Loucy (cell line): ENCODE measurements around the gene FRMD4A.

Source experiments
- H2AFZ ChIP-seq: fragments of 200-600 bp; sonication (generic); 2 replicates; pipeline ENCODE4 v1.6.0; 2016; ENCODE audit warnings: antibody characterized with exemption, mild to moderate bottlenecking, low read length, moderate library complexity
- H3F3A ChIP-seq: fragments of 200-600 bp; 2 replicates; pipeline ENCODE4 v1.6.0; 2016; ENCODE audit warnings: antibody characterized with exemption, low read depth, mild to moderate bottlenecking
- H3K27me3 ChIP-seq: fragments of 200-600 bp; sonication (generic); 2 replicates; pipeline ENCODE4 v1.6.1; 2014; ENCODE audit warnings: low read length, mild to moderate bottlenecking; ENCODE audit not compliant: insufficient read depth, poor library complexity, severe bottlenecking
- H3K36me3 ChIP-seq: fragments of 200-600 bp; sonication (generic); 2 replicates; pipeline ENCODE4 v1.6.1; 2016; ENCODE audit warnings: low read length; ENCODE audit not compliant: insufficient read depth
- H3K4me1 ChIP-seq: fragments of 200-600 bp; sonication (generic); 2 replicates; pipeline ENCODE4 v1.5.1; 2014; ENCODE audit warnings: low read length, mild to moderate bottlenecking; ENCODE audit not compliant: insufficient read depth, poor library complexity, severe bottlenecking
- H3K4me2 ChIP-seq: fragments of 200-600 bp; sonication (generic); 2 replicates; pipeline ENCODE4 v1.6.0; 2014; ENCODE audit warnings: antibody characterized with exemption, low read length, low read depth, mild to moderate bottlenecking; ENCODE audit not compliant: poor library complexity, severe bottlenecking
- H3K4me3 ChIP-seq: fragments of 200-600 bp; sonication (generic); 2 replicates; pipeline ENCODE4 v1.5.1; 2014; ENCODE audit warnings: low read length, mild to moderate bottlenecking, mixed read lengths; ENCODE audit not compliant: poor library complexity, severe bottlenecking
- H3K79me2 ChIP-seq: fragments of 200-600 bp; sonication (generic); 2 replicates; pipeline ENCODE4 v1.6.1; 2014; ENCODE audit warnings: low read length; ENCODE audit not compliant: insufficient read depth
- H3K9ac ChIP-seq: fragments of 200-600 bp; sonication (generic); 2 replicates; pipeline ENCODE4 v1.6.0; 2014; ENCODE audit warnings: mild to moderate bottlenecking, low read depth, low read length, moderate library complexity; ENCODE audit not compliant: poor library complexity, severe bottlenecking
- H3K9me2 ChIP-seq: fragments of 200-600 bp; sonication (generic); replicated peaks from 2 replicates; pipeline ENCODE4 v1.6.1; 2016; ENCODE audit warnings: low read depth, low read length, mixed read lengths
- H3K9me3 ChIP-seq: fragments of 200-600 bp; sonication (generic); 2 replicates; pipeline ENCODE4 v1.6.1; 2014; ENCODE audit warnings: mild to moderate bottlenecking, antibody characterized with exemption, low read length, low read depth; ENCODE audit not compliant: insufficient read depth
- H4K20me1 ChIP-seq: fragments of 200-600 bp; sonication (generic); 2 replicates; pipeline ENCODE4 v1.6.0; 2014; ENCODE audit warnings: antibody characterized with exemption, low read length, mild to moderate bottlenecking; ENCODE audit not compliant: insufficient read depth, poor library complexity, severe bottlenecking
- EZH2phosphoT487 ChIP-seq: fragments of 200-600 bp; IDR thresholded peaks from 2 replicates; pipeline ENCODE4 v1.6.1; 2018; ENCODE audit warnings: antibody characterized with exemption, mild to moderate bottlenecking, moderate library complexity, borderline replicate concordance
- TF ChIP-seq, protein P1 (sequence below): fragments of 200-600 bp; sonication (generic); conservative IDR thresholded peaks from 2 replicates; pipeline ENCODE4 v1.5.1; 2014; ENCODE audit warnings: mild to moderate bottlenecking, antibody characterized with exemption, low read length

FRMD4A gene

DNA sequence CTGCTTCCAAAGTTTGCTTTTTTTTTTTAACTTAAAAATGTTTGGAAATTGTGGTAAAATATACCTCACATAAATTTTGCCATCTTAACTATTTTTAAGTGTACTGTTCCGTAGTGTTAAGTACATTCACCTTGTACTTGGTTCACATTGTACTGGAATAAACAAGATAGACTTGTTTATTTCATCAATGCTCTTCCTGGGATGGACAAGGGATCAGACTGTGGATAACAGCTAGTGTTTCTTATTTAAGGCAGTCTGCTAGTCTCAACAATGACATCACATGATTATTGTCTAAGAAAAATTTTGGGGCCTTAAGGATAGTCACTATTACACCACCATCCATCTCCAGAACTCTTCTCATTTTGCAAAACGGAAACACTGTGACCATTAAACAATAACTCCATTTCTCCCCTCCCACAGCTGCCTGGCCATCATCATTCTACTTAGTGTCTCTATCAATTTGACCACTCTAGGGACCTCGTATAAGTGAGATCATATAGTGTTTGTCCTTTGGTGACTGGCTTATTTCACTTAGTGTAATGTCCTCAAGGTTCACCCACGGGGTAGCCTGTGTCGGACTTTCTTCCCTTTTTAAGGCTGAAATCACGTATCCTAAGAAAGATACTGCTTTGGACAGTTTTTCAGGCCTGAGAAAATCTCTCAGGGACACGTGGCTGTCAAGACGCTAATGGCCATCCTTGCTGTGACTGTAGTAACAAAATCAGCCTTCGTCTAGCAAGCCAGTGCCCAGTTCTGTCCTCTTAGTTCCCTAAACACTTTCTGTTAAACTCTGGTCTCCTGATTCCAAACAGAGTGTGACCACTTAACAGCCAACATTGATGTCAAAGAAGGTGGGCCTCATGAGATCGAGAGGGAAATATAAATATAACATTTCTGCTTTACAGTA is 305.2 kb downstream of the FRMD4A start:
- Histone ChIP-seq H3K36me3 (no peaks in the 10 kb centered on the region), H3K4me1 (no peaks in the 10 kb centered on the region), H3K9me3 (no peaks in the 10 kb centered on the region), H3K4me3 (no peak overlapping the region), H3K27me3 (no peaks in the 10 kb centered on the region), H2AFZ (no peak overlapping the region), H3K79me2 (no peaks in the 10 kb centered on the region), H3K4me2 (no peak overlapping the region), H3K9me2 (no peaks in the 10 kb centered on the region), H4K20me1 (no peaks in the 10 kb centered on the region), H3F3A (no peaks in the 10 kb centered on the region), H3K9ac (no peak overlapping the region)
- no peak for TF ChIP-seq EZH2phosphoT487
- TF ChIP-seq, protein P1, sequence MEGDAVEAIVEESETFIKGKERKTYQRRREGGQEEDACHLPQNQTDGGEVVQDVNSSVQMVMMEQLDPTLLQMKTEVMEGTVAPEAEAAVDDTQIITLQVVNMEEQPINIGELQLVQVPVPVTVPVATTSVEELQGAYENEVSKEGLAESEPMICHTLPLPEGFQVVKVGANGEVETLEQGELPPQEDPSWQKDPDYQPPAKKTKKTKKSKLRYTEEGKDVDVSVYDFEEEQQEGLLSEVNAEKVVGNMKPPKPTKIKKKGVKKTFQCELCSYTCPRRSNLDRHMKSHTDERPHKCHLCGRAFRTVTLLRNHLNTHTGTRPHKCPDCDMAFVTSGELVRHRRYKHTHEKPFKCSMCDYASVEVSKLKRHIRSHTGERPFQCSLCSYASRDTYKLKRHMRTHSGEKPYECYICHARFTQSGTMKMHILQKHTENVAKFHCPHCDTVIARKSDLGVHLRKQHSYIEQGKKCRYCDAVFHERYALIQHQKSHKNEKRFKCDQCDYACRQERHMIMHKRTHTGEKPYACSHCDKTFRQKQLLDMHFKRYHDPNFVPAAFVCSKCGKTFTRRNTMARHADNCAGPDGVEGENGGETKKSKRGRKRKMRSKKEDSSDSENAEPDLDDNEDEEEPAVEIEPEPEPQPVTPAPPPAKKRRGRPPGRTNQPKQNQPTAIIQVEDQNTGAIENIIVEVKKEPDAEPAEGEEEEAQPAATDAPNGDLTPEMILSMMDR, result no peak

DNA sequence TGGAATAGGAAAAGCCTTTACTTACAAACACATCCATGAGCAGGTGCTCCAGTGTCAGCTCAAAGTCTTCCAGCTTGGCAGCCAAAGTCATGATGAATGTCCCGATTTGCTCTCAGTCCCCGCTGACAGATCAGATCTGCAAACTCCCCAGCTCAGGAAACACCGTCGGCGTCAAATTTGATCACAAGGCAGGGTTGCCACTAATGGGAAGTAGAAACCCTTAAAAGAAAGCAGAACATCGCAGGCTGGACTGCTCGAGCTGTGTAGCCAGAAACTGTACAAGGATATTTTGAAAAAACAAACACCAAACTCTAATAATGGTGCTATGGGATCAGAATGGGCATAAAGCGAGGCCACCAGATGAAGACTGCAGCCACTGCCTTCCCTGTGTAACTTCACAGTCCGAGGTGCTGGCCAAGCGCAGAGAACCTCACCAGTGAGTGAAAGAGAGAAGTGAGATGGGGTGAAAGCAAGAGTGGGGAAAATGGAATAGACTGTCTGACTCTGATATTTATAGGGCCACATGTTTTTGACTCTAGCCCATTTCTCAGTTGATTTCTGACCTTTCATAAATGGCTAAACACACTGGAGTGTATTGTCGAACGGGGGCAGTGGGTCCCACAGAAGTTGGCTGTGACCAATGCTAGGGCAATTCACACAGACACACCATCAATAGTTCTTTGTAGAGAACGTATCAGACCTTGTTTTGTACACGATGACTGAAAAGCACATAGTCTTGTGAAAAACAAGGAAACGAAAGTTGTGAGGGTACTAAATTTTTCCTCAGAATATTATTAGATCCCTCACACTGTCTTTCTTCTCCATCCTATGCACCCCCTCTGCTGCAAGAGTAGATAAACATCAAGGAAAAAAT is 306.2 kb downstream of the FRMD4A start:
- no peaks in the 10 kb centered on the region for H3K4me1 ChIP-seq
- H3K4me3 ChIP-seq, result no peak overlapping the region

DNA sequence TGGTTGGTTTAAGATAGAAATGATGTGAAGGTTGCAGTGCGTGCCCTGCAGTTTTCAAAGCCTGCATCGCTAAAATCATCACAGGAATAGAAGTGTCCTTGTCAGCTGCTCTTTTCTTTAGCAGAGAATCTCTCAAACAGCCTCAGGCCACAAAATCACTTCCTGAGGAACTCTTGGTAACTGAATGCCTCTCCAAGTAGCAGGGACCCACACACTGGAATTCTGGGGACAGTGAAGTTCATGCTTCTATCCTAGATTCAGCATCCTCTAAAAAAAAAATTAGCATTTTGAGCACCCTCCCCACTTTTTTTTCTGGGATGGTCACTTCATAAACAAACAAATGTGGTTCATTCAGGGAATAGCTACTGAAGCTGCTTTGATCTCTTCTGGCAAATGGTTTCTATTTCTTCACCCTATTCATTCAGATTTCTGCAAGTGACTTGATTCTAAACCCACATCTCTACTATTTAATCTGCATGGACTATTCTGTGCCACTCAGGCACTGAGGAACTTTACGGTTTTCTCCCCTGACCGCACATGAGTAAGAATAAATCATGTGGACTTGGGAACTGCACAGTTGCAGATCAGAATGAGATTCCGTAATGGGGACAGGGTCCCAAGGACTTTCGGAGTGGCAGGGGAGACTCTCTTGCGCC is 306.9 kb downstream of the FRMD4A start:
- H3K9ac ChIP-seq, result no peak overlapping the region
- H3K36me3 ChIP-seq, result no peaks in the 10 kb centered on the region
- no peaks in the 10 kb centered on the region for H3K27me3 ChIP-seq
- no peaks in the 10 kb centered on the region for H3K9me2 ChIP-seq
- no peaks in the 10 kb centered on the region for H3K4me1 ChIP-seq
- no peaks in the 10 kb centered on the region for H4K20me1 ChIP-seq
- H2AFZ ChIP-seq, result no peak overlapping the region
- H3F3A ChIP-seq, result no peaks in the 10 kb centered on the region
- H3K79me2 ChIP-seq, result no peaks in the 10 kb centered on the region
- H3K4me2 ChIP-seq, result no peak overlapping the region
- H3K4me3 ChIP-seq, result no peak overlapping the region
- TF ChIP-seq EZH2phosphoT487, result no peak
- TF ChIP-seq, protein P1, result no peak
- no peaks in the 10 kb centered on the region for H3K9me3 ChIP-seq

More for the DNA sequence above, 306.2 kb downstream of the FRMD4A start:
- Histone ChIP-seq H3K9me3 (no peaks in the 10 kb centered on the region), H3K36me3 (no peaks in the 10 kb centered on the region), H3K9me2 (no peaks in the 10 kb centered on the region), H3K79me2 (no peaks in the 10 kb centered on the region), H2AFZ (no peak overlapping the region), H3F3A (no peaks in the 10 kb centered on the region), H4K20me1 (no peaks in the 10 kb centered on the region), H3K27me3 (no peaks in the 10 kb centered on the region), H3K9ac (no peak overlapping the region), H3K4me2 (no peak overlapping the region)
- TF ChIP-seq, protein P1, result no peak
- no peak for TF ChIP-seq EZH2phosphoT487
